GM23338 (cell line): ENCODE measurements around the gene NTM. TPM values are rescaled to one million over a fixed set of nuclear protein-coding genes. Genes with fewer than 3 reads are reported as not detected.

Experiments used
- ATAC-seq: fragments of 200-7000 bp; cut with Tn5 transposase; 3 replicates; pipeline ENCODE4 v1.9.1; 2020
- DNase-seq: peaks from one replicate; pipeline ENCODE4 v3.0.0-alpha.2; 2015; ENCODE audit warnings: low spot score
- H2AFZ ChIP-seq: fragments of 200-600 bp; sonication (generic); 2 replicates; pipeline ENCODE4 v1.8.0; 2016; ENCODE audit warnings: antibody characterized with exemption, mild to moderate bottlenecking, moderate library complexity
- H3F3A ChIP-seq: fragments of 200-600 bp; sonication (generic); replicated peaks from 2 replicates; pipeline ENCODE4 v1.8.0; 2017; ENCODE audit warnings: antibody characterized with exemption, mixed run types, low read depth
- H3K27ac ChIP-seq: fragments of 200-600 bp; sonication (generic); 2 replicates; pipeline ENCODE4 v1.6.1; 2016; ENCODE audit warnings: low read depth
- H3K27me3 ChIP-seq: fragments of 200-600 bp; sonication (generic); 2 replicates; pipeline ENCODE4 v1.8.0; 2016; ENCODE audit warnings: mild to moderate bottlenecking, mixed run types, moderate library complexity; ENCODE audit not compliant: insufficient read depth
- H3K36me3 ChIP-seq: fragments of 200-600 bp; sonication (generic); 2 replicates; pipeline ENCODE4 v1.8.0; 2016; ENCODE audit warnings: mild to moderate bottlenecking; ENCODE audit not compliant: insufficient read depth
- H3K4me1 ChIP-seq: fragments of 200-600 bp; sonication (generic); 2 replicates; pipeline ENCODE4 v1.8.0; 2016; ENCODE audit warnings: mild to moderate bottlenecking, moderate library complexity; ENCODE audit not compliant: insufficient read depth
- H3K4me2 ChIP-seq: fragments of 200-600 bp; sonication (generic); 2 replicates; pipeline ENCODE4 v1.7.1; 2017; ENCODE audit warnings: mixed run types
- H3K4me3 ChIP-seq: fragments of 200-600 bp; sonication (generic); 2 replicates; pipeline ENCODE4 v1.6.1; 2016; ENCODE audit warnings: mixed run types
- H3K79me2 ChIP-seq: fragments of 200-600 bp; sonication (generic); replicated peaks from 2 replicates; pipeline ENCODE4 v1.8.0; 2017; ENCODE audit warnings: mild to moderate bottlenecking; ENCODE audit not compliant: insufficient read depth
- H3K9me2 ChIP-seq: fragments of 200-600 bp; sonication (generic); 2 replicates; pipeline ENCODE4 v1.8.0; 2017; ENCODE audit not compliant: insufficient read depth
- H4K20me1 ChIP-seq: fragments of 200-600 bp; sonication (generic); replicated peaks from 2 replicates; pipeline ENCODE4 v1.8.0; 2017; ENCODE audit warnings: mild to moderate bottlenecking; ENCODE audit not compliant: insufficient read depth
- H3K27ac Mint-ChIP-seq: 2 replicates; pipeline ENCODE4 v1.8.0; 2020; ENCODE audit warnings: inconsistent platforms, mild to moderate bottlenecking, moderate library complexity, mixed read lengths
- H3K27me3 Mint-ChIP-seq: 3 replicates; pipeline ENCODE4 v1.8.0; 2022; ENCODE audit warnings: low read depth, mild to moderate bottlenecking, moderate library complexity, mixed read lengths, inconsistent platforms; ENCODE audit not compliant: insufficient read depth, poor library complexity
- H3K36me3 Mint-ChIP-seq: 3 replicates; pipeline ENCODE4 v1.8.0; 2021; ENCODE audit warnings: low read depth, mild to moderate bottlenecking, inconsistent platforms, moderate library complexity, mixed read lengths
- H3K4me1 Mint-ChIP-seq: 3 replicates; pipeline ENCODE4 v1.8.0; 2020; ENCODE audit warnings: mild to moderate bottlenecking, inconsistent platforms, mixed read lengths
- H3K4me3 Mint-ChIP-seq: 3 replicates; pipeline ENCODE4 v1.8.0; 2021; ENCODE audit warnings: moderate library complexity, mild to moderate bottlenecking, inconsistent platforms, mixed read lengths
- H3K9me3 Mint-ChIP-seq: 3 replicates; pipeline ENCODE4 v1.8.0; 2020; ENCODE audit warnings: moderate library complexity, mild to moderate bottlenecking, inconsistent platforms, mixed read lengths
- ETS1 ChIP-seq: IDR thresholded peaks from 2 replicates; pipeline ENCODE4 v1.6.1; 2016; ENCODE audit warnings: antibody characterized with exemption
- EZH2 ChIP-seq: fragments of 200-600 bp; sonication (generic); IDR thresholded peaks from one replicate; pipeline ENCODE4 v1.8.0; 2017; ENCODE audit warnings: antibody characterized with exemption, mild to moderate bottlenecking, low read depth; ENCODE audit not compliant: unreplicated experiment
- EZH2phosphoT487 ChIP-seq: fragments of 200-600 bp; sonication (generic); IDR thresholded peaks from one replicate; pipeline ENCODE4 v1.8.1; 2018; ENCODE audit warnings: antibody characterized with exemption; ENCODE audit not compliant: unreplicated experiment
- JUNB ChIP-seq: IDR thresholded peaks from one replicate; pipeline ENCODE4 v1.6.1; 2016; ENCODE audit warnings: antibody characterized with exemption; ENCODE audit not compliant: unreplicated experiment
- NANOG ChIP-seq: IDR thresholded peaks from 2 replicates; pipeline ENCODE4 v1.6.1; 2016; ENCODE audit warnings: antibody characterized with exemption, borderline replicate concordance
- POLR2AphosphoS5 ChIP-seq: IDR thresholded peaks from 2 replicates; pipeline ENCODE4 v1.6.1; 2016; ENCODE audit warnings: antibody characterized with exemption, low read depth
- STAT1 ChIP-seq: IDR thresholded peaks from one replicate; pipeline ENCODE4 v1.6.1; 2016; ENCODE audit warnings: antibody characterized with exemption; ENCODE audit not compliant: unreplicated experiment
- ZNF114 ChIP-seq: fragments of 250-450 bp; sonication (Bioruptor Pico); IDR thresholded peaks from 2 replicates; pipeline ENCODE4 v1.5.0; 2020; ENCODE audit warnings: mild to moderate bottlenecking, moderate library complexity
- ZNF331 ChIP-seq: fragments of 250-450 bp; sonication (Bioruptor Pico); IDR thresholded peaks from 2 replicates; pipeline ENCODE4 v1.5.0; 2020; ENCODE audit warnings: low read depth, mild to moderate bottlenecking, moderate library complexity
- ZNF462 ChIP-seq: fragments of 250-450 bp; sonication (Bioruptor Pico); IDR thresholded peaks from 2 replicates; pipeline ENCODE4 v1.5.0; 2020; ENCODE audit warnings: mild to moderate bottlenecking, moderate library complexity
- polyA plus RNA-seq: library from polyadenylated mRNA; unstranded; fragments of >200 nt; fragmentation: Nextera tagmentation; extraction: Ambion mirVana; gene quantifications from 2 replicates; pipeline ENCODE4 v1.2.1, GENCODE V29; 2016
- total RNA-seq: library from RNA; depleted of rRNA; stranded (reverse); fragments of >200 nt; shearing (Covaris generic); gene quantifications from 2 replicates; pipeline ENCODE4 v1.2.3, GENCODE V29; 2014
- TF ChIP-seq, protein P1 (sequence below), 2 experiments: fragments of 200-600 bp in 1 of 2; sonication (generic) in 1 of 2; conservative IDR thresholded peaks; 2 replicates each; pipeline versions ENCODE4 v1.5.1 to v1.6.1; 2016 to 2017; ENCODE audit warnings: antibody characterized with exemption in 2 of 2, low read depth in 2 of 2, mild to moderate bottlenecking in 2 of 2, moderate library complexity in 1 of 2

The NTM gene
- total and polyA plus RNA-seq, 2 experiments from 2014 or later, result 10.6 to 14.6 TPM

- TF ChIP-seq, protein P1, sequence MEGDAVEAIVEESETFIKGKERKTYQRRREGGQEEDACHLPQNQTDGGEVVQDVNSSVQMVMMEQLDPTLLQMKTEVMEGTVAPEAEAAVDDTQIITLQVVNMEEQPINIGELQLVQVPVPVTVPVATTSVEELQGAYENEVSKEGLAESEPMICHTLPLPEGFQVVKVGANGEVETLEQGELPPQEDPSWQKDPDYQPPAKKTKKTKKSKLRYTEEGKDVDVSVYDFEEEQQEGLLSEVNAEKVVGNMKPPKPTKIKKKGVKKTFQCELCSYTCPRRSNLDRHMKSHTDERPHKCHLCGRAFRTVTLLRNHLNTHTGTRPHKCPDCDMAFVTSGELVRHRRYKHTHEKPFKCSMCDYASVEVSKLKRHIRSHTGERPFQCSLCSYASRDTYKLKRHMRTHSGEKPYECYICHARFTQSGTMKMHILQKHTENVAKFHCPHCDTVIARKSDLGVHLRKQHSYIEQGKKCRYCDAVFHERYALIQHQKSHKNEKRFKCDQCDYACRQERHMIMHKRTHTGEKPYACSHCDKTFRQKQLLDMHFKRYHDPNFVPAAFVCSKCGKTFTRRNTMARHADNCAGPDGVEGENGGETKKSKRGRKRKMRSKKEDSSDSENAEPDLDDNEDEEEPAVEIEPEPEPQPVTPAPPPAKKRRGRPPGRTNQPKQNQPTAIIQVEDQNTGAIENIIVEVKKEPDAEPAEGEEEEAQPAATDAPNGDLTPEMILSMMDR (conservative IDR thresholded peaks at IDR 0.05; ENCODE audit: low read depth in 2 of 2), result peak in 1 of 2 experiments; percentile 18; a peak in 2 of 4 replicates
- no peak for TF ChIP-seq ETS1
- no peak overlapping the region for H3K4me3 Mint-ChIP-seq
- H3K27ac Mint-ChIP-seq, result no peak overlapping the region
Measured at GRCh38 chr11:132335311-132335710, 964.9 kb downstream of the NTM start.

GRCh38 chr11:132336781-132337535 lies 966.5 kb downstream of the NTM start:
- Mint-ChIP-seq H3K36me3 (no peaks in the 10 kb centered on the region; the same call in 2 of the 3 replicates), H3K4me3 (no peak overlapping the region), H3K9me3 (no peaks in the 10 kb centered on the region; the same call in 2 of the 3 replicates), H3K27ac (no peak overlapping the region), H3K4me1 (peaks cover 9% of the 10 kb centered on the region), H3K27me3 (peaks cover 8% of the 10 kb centered on the region)
- H3K4me2 ChIP-seq, result no peak overlapping the region
- ATAC-seq, result no peak
- H3K36me3 ChIP-seq, result no peaks in the 10 kb centered on the region
- H3K4me1 ChIP-seq, result no peaks in the 10 kb centered on the region
- H3K27me3 ChIP-seq, result no peaks in the 10 kb centered on the region
- H3K4me3 ChIP-seq, result no peak overlapping the region
- no peak for DNase-seq
- H3K27ac ChIP-seq, result no peak overlapping the region
- H3K79me2 ChIP-seq, result no peaks in the 10 kb centered on the region
- no peaks in the 10 kb centered on the region for H4K20me1 ChIP-seq
- H2AFZ ChIP-seq, result no peak overlapping the region
- no peaks in the 10 kb centered on the region for H3K9me2 ChIP-seq
- H3F3A ChIP-seq, result no peaks in the 10 kb centered on the region
- TF ChIP-seq JUNB (no peak), STAT1 (no peak), EZH2phosphoT487 (no peak), ETS1 (no peak), NANOG (no peak), POLR2AphosphoS5 (no peak), ZNF114 (CRISPR knock-in tag) (no peak), ZNF462 (CRISPR knock-in tag) (no peak), ZNF331 (CRISPR knock-in tag) (no peak), EZH2 (no peak)

More at GRCh38 chr11:132335311-132335710, 964.9 kb downstream of the NTM start:
- no peaks in the 10 kb centered on the region; the same call in 2 of the 3 replicates for H3K36me3 Mint-ChIP-seq
- no peaks in the 10 kb centered on the region for H4K20me1 ChIP-seq
- H3K27me3 Mint-ChIP-seq, result peaks cover 12% of the 10 kb centered on the region
- no peaks in the 10 kb centered on the region for H3K79me2 ChIP-seq
- H3K4me1 Mint-ChIP-seq, result peaks cover 17% of the 10 kb centered on the region
- H2AFZ ChIP-seq, result no peak overlapping the region
- no peak overlapping the region for H3K27ac ChIP-seq
- ATAC-seq (no peak), DNase-seq (no peak)
- H3K4me3 ChIP-seq, result no peak overlapping the region
- no peaks in the 10 kb centered on the region; the same call in 2 of the 3 replicates for H3K9me3 Mint-ChIP-seq
- H3K4me2 ChIP-seq, result no peak overlapping the region
- H3F3A ChIP-seq, result no peaks in the 10 kb centered on the region
- H3K4me1 ChIP-seq, result no peaks in the 10 kb centered on the region
- no peaks in the 10 kb centered on the region for H3K36me3 ChIP-seq
- no peaks in the 10 kb centered on the region for H3K27me3 ChIP-seq
- no peaks in the 10 kb centered on the region for H3K9me2 ChIP-seq
